CD4-positive, alpha-beta memory T cell (primary cell): ENCODE data around the gene PTPN4. TPM values are rescaled to one million over a fixed set of nuclear protein-coding genes. Genes with fewer than 3 reads are reported as not detected.

Experiments used
- CTCF ChIA-PET: fragments of 350-600 bp; sonication (Branson Sonifier 250); formaldehyde crosslinking; loops from one replicate; lab custom pipeline; 2021; ENCODE audit warnings: inconsistent platforms; ENCODE audit not compliant: partially characterized antibody; lab: Charles Lee
- POLR2A ChIA-PET: fragments of 350-600 bp; sonication (Branson Sonifier 250); formaldehyde crosslinking; loops from one replicate; lab custom pipeline; 2021; ENCODE audit not compliant: partially characterized antibody; lab: Charles Lee
- DNase-seq, 5 donors: peaks; one replicate each; pipeline versions ENCODE4 v3.0.0 to v3.0.0-alpha.2; 2020 to 2022; ENCODE audit warnings: mixed read lengths in 1 of 5
- H3K27ac ChIP-seq: one replicate; pipeline ENCODE4 v1.7.0; 2013; ENCODE audit warnings: low read depth, low read length
- H3K27me3 ChIP-seq: 2 replicates; pipeline ENCODE4 v1.7.0; 2013; ENCODE audit warnings: mild to moderate bottlenecking, low read length, moderate library complexity; ENCODE audit not compliant: insufficient read depth
- H3K36me3 ChIP-seq: 2 replicates; pipeline ENCODE4 v1.7.0; 2013; ENCODE audit warnings: mild to moderate bottlenecking, low read length, moderate library complexity; ENCODE audit not compliant: insufficient read depth
- H3K4me1 ChIP-seq: 2 replicates; pipeline ENCODE4 v1.7.0; 2013; ENCODE audit warnings: mild to moderate bottlenecking, low read length, moderate library complexity; ENCODE audit not compliant: insufficient read depth
- H3K4me3 ChIP-seq, 2 donors: one replicate each; pipeline ENCODE4 v1.7.0; 2013; ENCODE audit warnings: low read length in 2 of 2, mild to moderate bottlenecking in 1 of 2
- H3K9me3 ChIP-seq, 2 donors: one replicate each; pipeline ENCODE4 v1.7.0; 2013; ENCODE audit warnings: low read length in 2 of 2, control low read depth in 1 of 2; ENCODE audit not compliant: control insufficient read depth in 1 of 2
- H3K27ac Mint-ChIP-seq, 7 donors: one replicate each; pipeline ENCODE4 v1.8.0; 2020 to 2021; ENCODE audit warnings: mixed read lengths in 7 of 7, mild to moderate bottlenecking in 6 of 7, inconsistent platforms in 3 of 7, moderate library complexity in 3 of 7
- H3K27me3 Mint-ChIP-seq, 2 donors: one replicate each; pipeline ENCODE4 v1.8.0; 2020 to 2021; ENCODE audit warnings: mixed read lengths in 2 of 2
- H3K36me3 Mint-ChIP-seq, 2 donors: one replicate each; pipeline ENCODE4 v1.8.0; 2020 to 2021; ENCODE audit warnings: mixed read lengths in 2 of 2, inconsistent platforms in 1 of 2, mild to moderate bottlenecking in 1 of 2
- H3K4me1 Mint-ChIP-seq, 4 donors: one replicate each; pipeline ENCODE4 v1.8.0; 2020 to 2021; ENCODE audit warnings: mixed read lengths in 4 of 4, mild to moderate bottlenecking in 1 of 4
- H3K4me3 Mint-ChIP-seq, 8 donors: one replicate each; pipeline ENCODE4 v1.8.0; 2020 to 2021; ENCODE audit warnings: mixed read lengths in 8 of 8, mild to moderate bottlenecking in 7 of 8, moderate library complexity in 6 of 8, inconsistent platforms in 3 of 8
- H3K9me3 Mint-ChIP-seq, 8 donors: one replicate each; pipeline ENCODE4 v1.8.0; 2020 to 2021; ENCODE audit warnings: mixed read lengths in 8 of 8, mild to moderate bottlenecking in 5 of 8, inconsistent platforms in 3 of 8, moderate library complexity in 1 of 8
- intact Hi-C: fragments of 100-400 bp; cut with micrococcal nuclease; formaldehyde crosslinking; loops from one replicate; pipeline ENCODE4 v1.15.1; 2023
- polyA plus RNA-seq, 2 donors: library from polyadenylated mRNA; unstranded; fragments of 300-500 nt; fragmentation: Illumina TruSeq; gene quantifications; one replicate each; pipeline ENCODE4 v1.2.3, GENCODE V29; 2021
- total RNA-seq, 2 experiments: library from RNA; stranded (reverse); gene quantifications; one replicate each; pipeline ENCODE4 v1.2.3, GENCODE V29; 2021

The PTPN4 gene
- total and polyA plus RNA-seq, 4 experiments from 2014 or later = 83.1 to 137 (median 92.9) TPM

DNA sequence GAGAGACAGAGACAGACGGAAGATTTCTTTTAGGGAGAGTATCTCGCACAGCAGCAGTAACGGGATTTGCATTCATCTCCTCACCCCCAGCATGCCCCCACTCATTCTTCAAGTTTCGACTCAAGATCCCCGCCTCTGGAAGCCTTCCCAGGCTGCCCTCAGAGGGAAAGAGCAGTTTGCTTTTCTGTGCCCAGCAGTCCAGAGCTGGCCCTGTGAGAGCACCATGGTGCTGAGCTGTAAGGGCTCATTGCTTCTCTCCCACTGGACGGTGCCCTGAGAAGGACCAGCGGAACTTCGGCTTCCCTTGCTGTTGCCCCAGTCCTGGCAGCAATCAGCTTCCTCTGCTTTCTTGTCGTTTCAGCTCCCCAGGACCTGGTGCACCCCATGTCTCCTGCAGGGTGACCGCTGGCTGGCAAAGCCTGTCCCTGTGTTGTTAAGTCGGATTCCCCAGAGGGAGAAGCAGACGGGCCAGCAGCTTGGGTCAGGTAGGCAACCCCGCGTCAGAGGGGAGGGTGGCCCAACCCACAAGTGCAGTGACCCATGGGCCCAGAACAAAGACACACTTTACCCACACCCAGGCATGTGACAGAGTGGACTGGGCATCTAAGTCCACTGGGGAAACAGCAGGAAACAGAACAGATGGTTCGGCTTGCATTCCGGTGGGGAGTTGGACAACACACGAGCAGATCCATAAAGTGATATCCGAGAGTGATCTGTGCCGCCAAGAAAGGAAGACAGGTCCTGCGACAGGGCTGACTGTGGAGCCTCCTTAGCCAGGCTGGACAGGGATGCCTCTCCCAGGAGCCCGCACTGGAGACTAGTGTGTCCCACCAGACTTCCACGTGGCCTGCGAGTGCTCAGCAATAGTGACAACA lies 44.1 kb upstream of the PTPN4 start:
- intact Hi-C loops = no loop called here
- no peak overlapping the region for H3K27ac Mint-ChIP-seq
- no peaks in the 10 kb centered on the region for H3K36me3 ChIP-seq
- no peaks in the 10 kb centered on the region for H3K9me3 ChIP-seq
- no peaks in the 10 kb centered on the region for H3K9me3 Mint-ChIP-seq
- POLR2A ChIA-PET = no interaction called here
- no peak overlapping the region for H3K4me3 Mint-ChIP-seq
- DNase-seq = no peak
- peaks cover 0 to 4% of the 10 kb centered on the region in 2 donors for H3K36me3 Mint-ChIP-seq
- H3K27me3 Mint-ChIP-seq = peaks cover 3 to 4% of the 10 kb centered on the region in 2 donors
- CTCF ChIA-PET = interaction anchor here (2.3 kb wide), 1 partner anchor 13 kb away, joined by 6 read pairs; no protein-coding TSS in a partner anchor
- H3K4me1 Mint-ChIP-seq = peaks cover 0 to 15% (median under 1%) of the 10 kb centered on the region in 4 donors
- no peak overlapping the region for H3K27ac ChIP-seq
- H3K4me1 ChIP-seq = no peaks in the 10 kb centered on the region
- H3K4me3 ChIP-seq = no peak overlapping the region
- no peaks in the 10 kb centered on the region for H3K27me3 ChIP-seq

DNA sequence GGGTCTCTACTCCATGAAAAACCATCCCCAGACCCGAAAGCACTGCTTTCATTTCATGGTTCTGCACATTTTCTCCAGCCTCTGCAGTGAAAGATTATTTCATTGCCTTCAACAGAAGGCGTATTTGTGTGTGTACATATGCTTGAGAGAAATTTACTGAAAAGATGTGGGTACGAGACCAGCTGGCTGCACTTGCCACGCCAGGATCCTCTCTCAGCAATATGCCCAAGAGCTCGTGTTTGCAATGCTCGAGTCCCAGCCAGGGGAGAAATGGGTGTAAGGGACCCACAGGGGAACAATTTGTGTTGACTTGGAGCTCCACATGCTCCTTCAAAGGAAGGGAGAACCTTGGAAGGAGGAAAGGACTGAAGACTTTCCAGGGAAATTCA lies 43.4 kb upstream of the PTPN4 start:
- Mint-ChIP-seq H3K4me1 (peaks cover 0 to 15% (median under 1%) of the 10 kb centered on the region in 4 donors), H3K4me3 (no peak overlapping the region), H3K27me3 (peaks cover 3 to 4% of the 10 kb centered on the region in 2 donors), H3K36me3 (peaks cover 0 to 4% of the 10 kb centered on the region in 2 donors), H3K27ac (no peak overlapping the region), H3K9me3 (no peaks in the 10 kb centered on the region)
- POLR2A ChIA-PET = interaction anchor here (1.3 kb wide), 1 partner anchor 38 kb away, joined by 3 read pairs; the partner anchor contains the start of gene TMEM177
- Histone ChIP-seq H3K4me1 (no peaks in the 10 kb centered on the region), H3K9me3 (no peaks in the 10 kb centered on the region), H3K27me3 (no peaks in the 10 kb centered on the region), H3K4me3 (no peak overlapping the region), H3K36me3 (no peaks in the 10 kb centered on the region), H3K27ac (no peak overlapping the region)
- intact Hi-C loops = no loop called here
- DNase-seq = no peak
- CTCF ChIA-PET = no interaction called here

DNA sequence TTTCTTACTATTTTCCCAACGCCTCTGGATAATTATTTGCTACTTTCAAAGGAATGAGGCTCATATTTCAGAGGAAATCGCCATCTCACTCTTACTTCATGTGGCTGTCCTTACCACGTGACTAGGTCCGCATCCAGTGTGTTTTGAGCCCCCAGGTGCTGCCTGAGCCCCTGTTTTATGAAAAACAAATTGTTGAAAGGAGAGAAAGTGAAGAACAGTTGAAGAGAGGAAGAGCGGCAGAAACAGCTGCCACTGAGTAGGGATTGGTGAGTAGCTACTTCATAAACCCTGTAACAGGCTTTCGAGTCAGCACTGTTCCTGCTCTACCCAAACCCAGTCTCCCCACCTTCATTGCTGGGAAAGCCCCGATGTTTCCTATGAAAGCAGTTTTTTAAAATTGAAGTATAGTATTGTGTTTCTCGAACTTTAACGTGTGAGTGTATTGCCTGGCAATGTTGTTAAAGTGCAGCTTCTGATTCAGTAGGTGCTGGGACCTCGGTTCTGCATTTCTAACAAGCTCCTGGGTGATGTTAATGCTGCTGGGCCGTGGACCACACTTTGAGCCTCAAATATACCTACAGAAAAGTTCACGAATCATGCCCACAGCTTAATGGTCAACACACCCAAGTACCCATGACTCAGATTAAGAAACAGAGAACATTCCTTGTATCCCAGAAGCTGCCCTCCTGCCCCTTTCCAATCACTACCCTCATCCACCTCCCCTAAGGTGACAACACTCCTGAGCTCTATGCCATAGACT lies 41.0 kb upstream of the PTPN4 start:
- Mint-ChIP-seq H3K27me3 (peaks cover 3 to 4% of the 10 kb centered on the region in 2 donors), H3K4me1 (peaks cover 0 to 15% (median under 1%) of the 10 kb centered on the region in 4 donors), H3K9me3 (no peaks in the 10 kb centered on the region), H3K36me3 (peaks cover 0 to 8% of the 10 kb centered on the region in 2 donors), H3K4me3 (peak overlapping the region in 3 of 8 donors; percentile 4 to 41 (median 7)), H3K27ac (peak overlapping the region in 5 of 7 donors; percentile 18 to 84 (median 25))
- no peaks in the 10 kb centered on the region for H3K4me1 ChIP-seq
- CTCF ChIA-PET = interaction anchor here (1.5 to 1.9 kb wide), 2 partner anchors 16 to 109 kb away, joined by 4 to 6 read pairs; no protein-coding TSS in a partner anchor
- intact Hi-C loops = no loop called here
- H3K9me3 ChIP-seq = no peaks in the 10 kb centered on the region
- POLR2A ChIA-PET = interaction anchor here (0.6 to 0.7 kb wide), 2 partner anchors 15 to 41 kb away, joined by 3 read pairs; partner anchors contain the start of gene PTPN4
- DNase-seq = no peak
- H3K27ac ChIP-seq = no peak overlapping the region
- no peaks in the 10 kb centered on the region for H3K36me3 ChIP-seq
- H3K27me3 ChIP-seq = no peaks in the 10 kb centered on the region
- H3K4me3 ChIP-seq = no peak overlapping the region

GRCh38 chr2:119719261-119719627 lies 40.5 kb upstream of the PTPN4 start:
- intact Hi-C loops = no loop called here
- Histone ChIP-seq H3K27ac (no peak overlapping the region), H3K27me3 (no peaks in the 10 kb centered on the region), H3K9me3 (no peaks in the 10 kb centered on the region), H3K4me1 (no peaks in the 10 kb centered on the region), H3K36me3 (no peaks in the 10 kb centered on the region), H3K4me3 (no peak overlapping the region)
- ChIA-PET CTCF (interaction anchor here (1.5 to 1.9 kb wide), 2 partner anchors 16 to 108 kb away, joined by 4 to 6 read pairs; no protein-coding TSS in a partner anchor), POLR2A (interaction anchor here (0.7 kb wide), 1 partner anchor 16 kb away, joined by 3 read pairs; no protein-coding TSS in a partner anchor)
- peaks cover 0 to 8% of the 10 kb centered on the region in 2 donors for H3K36me3 Mint-ChIP-seq
- no peaks in the 10 kb centered on the region for H3K9me3 Mint-ChIP-seq
- no peak overlapping the region for H3K4me3 Mint-ChIP-seq
- DNase-seq = no peak
- peaks cover 3 to 4% of the 10 kb centered on the region in 2 donors for H3K27me3 Mint-ChIP-seq
- H3K27ac Mint-ChIP-seq = peak overlapping the region in 1 of 7 donors; percentile 68
- peaks cover 0 to 15% (median under 1%) of the 10 kb centered on the region in 4 donors for H3K4me1 Mint-ChIP-seq

GRCh38 chr2:119721043-119721442 lies 38.7 kb upstream of the PTPN4 start:
- Mint-ChIP-seq H3K27me3 (no peaks in the 10 kb centered on the region), H3K9me3 (no peaks in the 10 kb centered on the region), H3K4me3 (no peak overlapping the region), H3K36me3 (peaks cover 0 to 8% of the 10 kb centered on the region in 2 donors), H3K27ac (no peak overlapping the region), H3K4me1 (peaks cover 0 to 15% (median under 1%) of the 10 kb centered on the region in 4 donors)
- intact Hi-C loops = no loop called here
- H3K36me3 ChIP-seq = no peaks in the 10 kb centered on the region
- DNase-seq = no peak
- no peaks in the 10 kb centered on the region for H3K9me3 ChIP-seq
- CTCF ChIA-PET = interaction anchor here (1.4 kb wide), 1 partner anchor 16 kb away, joined by 4 read pairs; no protein-coding TSS in a partner anchor
- H3K4me1 ChIP-seq = no peaks in the 10 kb centered on the region
- no peak overlapping the region for H3K27ac ChIP-seq
- no peak overlapping the region for H3K4me3 ChIP-seq
- POLR2A ChIA-PET = no interaction called here
- no peaks in the 10 kb centered on the region for H3K27me3 ChIP-seq

GRCh38 chr2:119721462-119721861 lies 38.3 kb upstream of the PTPN4 start:
- no peak overlapping the region for H3K27ac Mint-ChIP-seq
- H3K27me3 ChIP-seq = no peaks in the 10 kb centered on the region
- no peak overlapping the region for H3K4me3 Mint-ChIP-seq
- no peaks in the 10 kb centered on the region for H3K27me3 Mint-ChIP-seq
- no peak overlapping the region for H3K27ac ChIP-seq
- H3K9me3 Mint-ChIP-seq = no peaks in the 10 kb centered on the region
- no peak overlapping the region for H3K4me3 ChIP-seq
- H3K4me1 Mint-ChIP-seq = peaks cover 0 to 15% (median under 1%) of the 10 kb centered on the region in 4 donors
- H3K36me3 ChIP-seq = no peaks in the 10 kb centered on the region
- DNase-seq = no peak
- H3K9me3 ChIP-seq = no peaks in the 10 kb centered on the region
- intact Hi-C loops = no loop called here
- CTCF ChIA-PET = interaction anchor here (1.4 kb wide), 1 partner anchor 17 kb away, joined by 4 read pairs; no protein-coding TSS in a partner anchor
- no peaks in the 10 kb centered on the region for H3K4me1 ChIP-seq
- POLR2A ChIA-PET = no interaction called here
- peaks cover 0 to 8% of the 10 kb centered on the region in 2 donors for H3K36me3 Mint-ChIP-seq
